CD4-positive, alpha-beta T cell (primary cell): ENCODE measurements around the gene USB1. TPM values are rescaled to one million over a fixed set of nuclear protein-coding genes. Genes with fewer than 3 reads are reported as not detected.

ENCODE experiments used
- ATAC-seq: fragments of 200-7000 bp; cut with Tn5 transposase; one replicate; pipeline ENCODE4 v1.10.0; 2022; ENCODE audit warnings: mild to moderate bottlenecking; ENCODE audit not compliant: poor library complexity
- CTCF ChIA-PET: fragments of 350-600 bp; sonication (Branson Sonifier 250); formaldehyde crosslinking; loops from one replicate; lab custom pipeline; 2021; ENCODE audit warnings: antibody characterized with exemption, inconsistent platforms; lab: Charles Lee
- POLR2A ChIA-PET: fragments of 350-600 bp; sonication (Branson Sonifier 250); formaldehyde crosslinking; loops from one replicate; lab custom pipeline; 2021; ENCODE audit warnings: antibody characterized with exemption, inconsistent platforms; lab: Charles Lee
- DNase-seq, 14 experiments: peaks; one replicate each; pipeline ENCODE4 v3.0.0-alpha.2; 2013 to 2020; ENCODE audit warnings: mixed read lengths in 2 of 14
- H3K27ac ChIP-seq, 2 donors: one replicate each; pipeline versions ENCODE4 v1.5.1 to v1.7.0; 2013; ENCODE audit warnings: low read length in 2 of 2, low read depth in 1 of 2, mild to moderate bottlenecking in 1 of 2
- H3K27me3 ChIP-seq, 2 experiments: 1 replicate in 1 of 2; 2 replicates in 1 of 2; pipeline versions ENCODE4 v1.6.1 to v1.7.0; 2013; ENCODE audit warnings: low read length in 2 of 2, control low read depth in 1 of 2, mild to moderate bottlenecking in 1 of 2, moderate library complexity in 1 of 2; ENCODE audit not compliant: insufficient read depth in 2 of 2, control insufficient read depth in 1 of 2
- H3K36me3 ChIP-seq: one replicate; pipeline ENCODE4 v1.6.1; 2013; ENCODE audit warnings: low read length, control low read depth; ENCODE audit not compliant: insufficient read depth
- H3K4me1 ChIP-seq: one replicate; pipeline ENCODE4 v1.6.1; 2013; ENCODE audit warnings: low read length, control low read depth; ENCODE audit not compliant: insufficient read depth
- H3K4me3 ChIP-seq: one replicate; pipeline ENCODE4 v1.5.1; 2013; ENCODE audit warnings: mild to moderate bottlenecking, low read length, moderate library complexity
- H3K9me3 ChIP-seq, 2 experiments: 1 replicate in 1 of 2; 2 replicates in 1 of 2; pipeline versions ENCODE4 v1.6.1 to v1.7.0; 2013; ENCODE audit warnings: low read length in 2 of 2, mild to moderate bottlenecking in 2 of 2, control low read depth in 1 of 2, moderate library complexity in 1 of 2; ENCODE audit not compliant: control insufficient read depth in 1 of 2, insufficient read depth in 1 of 2
- H3K27ac Mint-ChIP-seq: one replicate; pipeline ENCODE4 v1.8.0; 2020; ENCODE audit warnings: mixed read lengths
- H3K27me3 Mint-ChIP-seq: one replicate; pipeline ENCODE4 v1.8.0; 2021; ENCODE audit warnings: mixed read lengths
- H3K36me3 Mint-ChIP-seq: one replicate; pipeline ENCODE4 v1.8.0; 2021; ENCODE audit warnings: low read depth, mixed read lengths
- H3K4me1 Mint-ChIP-seq: one replicate; pipeline ENCODE4 v1.8.0; 2021; ENCODE audit warnings: low read depth, mixed read lengths
- H3K4me3 Mint-ChIP-seq: one replicate; pipeline ENCODE4 v1.8.0; 2020; ENCODE audit warnings: mild to moderate bottlenecking, mixed read lengths
- H3K9me3 Mint-ChIP-seq: one replicate; pipeline ENCODE4 v1.8.0; 2020; ENCODE audit warnings: mixed read lengths
- CTCF ChIP-seq: fragments of 200-600 bp; IDR thresholded peaks from one replicate; pipeline ENCODE4 v1.8.0; 2022; ENCODE audit warnings: antibody characterized with exemption, mild to moderate bottlenecking
- intact Hi-C, 2 experiments: fragments of 100-400 bp; cut with DNase I in 1 of 2; cut with micrococcal nuclease in 1 of 2; formaldehyde crosslinking; loops; one replicate each; pipeline versions ENCODE4 v1.15.1 to v1.9.0; 2023 to 2025; cut with DNase I, micrococcal nuclease
- total RNA-seq, 174 experiments: library from RNA in 2 of 174; stranded (reverse) in 2 of 174; gene quantifications; one replicate each; pipeline ENCODE4 v1.2.3 and lab custom pipeline; 2021 to 2026

Gene USB1
- total RNA-seq, 2 experiments from 2014 or later, result 22.4 to 25.7 TPM

DNA sequence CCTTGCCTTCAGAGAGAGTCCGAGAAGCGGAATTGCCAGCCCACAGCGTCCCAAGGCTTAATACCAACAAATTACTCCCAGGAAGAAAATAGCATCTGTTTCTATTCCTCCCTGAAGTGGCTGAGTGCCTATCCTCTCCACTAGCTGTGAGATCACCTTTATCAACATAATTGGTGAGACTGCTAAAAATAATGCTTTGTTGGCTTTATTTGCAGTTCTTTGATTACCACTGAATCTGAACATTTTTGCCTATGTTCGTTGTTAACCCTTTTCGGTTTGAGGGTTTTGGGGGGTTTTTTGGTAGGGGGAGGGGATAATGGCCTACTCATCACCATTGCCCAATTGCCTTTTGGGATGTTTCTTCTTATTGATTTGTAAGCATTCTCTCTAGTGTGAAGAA is 55.4 kb downstream of the USB1 start:
- no peaks in the 10 kb centered on the region for H3K4me1 Mint-ChIP-seq
- Histone ChIP-seq H3K27me3 (no peaks in the 10 kb centered on the region), H3K9me3 (peaks cover 0 to 5% of the 10 kb centered on the region in 2 experiments), H3K36me3 (no peaks in the 10 kb centered on the region), H3K4me1 (no peaks in the 10 kb centered on the region), H3K27ac (no peak overlapping the region), H3K4me3 (no peak overlapping the region)
- no peak for ATAC-seq
- H3K9me3 Mint-ChIP-seq, result no peaks in the 10 kb centered on the region
- intact Hi-C loops, result no loop called here
- H3K27me3 Mint-ChIP-seq, result no peaks in the 10 kb centered on the region
- DNase-seq, result no peak
- POLR2A ChIA-PET, result no interaction called here
- TF ChIP-seq CTCF, result no peak
- CTCF ChIA-PET, result no interaction called here
- no peak overlapping the region for H3K4me3 Mint-ChIP-seq
- no peaks in the 10 kb centered on the region for H3K36me3 Mint-ChIP-seq
- no peak overlapping the region for H3K27ac Mint-ChIP-seq

GRCh38 chr16:58057121-58057520 is 55.9 kb downstream of the USB1 start:
- Mint-ChIP-seq H3K27me3 (no peaks in the 10 kb centered on the region), H3K4me1 (no peaks in the 10 kb centered on the region), H3K9me3 (no peaks in the 10 kb centered on the region), H3K36me3 (no peaks in the 10 kb centered on the region), H3K27ac (no peak overlapping the region), H3K4me3 (no peak overlapping the region)
- ChIA-PET POLR2A (no interaction called here), CTCF (interaction anchor here (0.8 kb wide), 1 partner anchor 9 kb away, joined by 3 read pairs; no protein-coding TSS in a partner anchor)
- Histone ChIP-seq H3K9me3 (peaks cover 0 to under 1% of the 10 kb centered on the region in 2 experiments), H3K27ac (no peak overlapping the region), H3K36me3 (no peaks in the 10 kb centered on the region), H3K27me3 (no peaks in the 10 kb centered on the region), H3K4me1 (no peaks in the 10 kb centered on the region), H3K4me3 (no peak overlapping the region)
- DNase-seq, result no peak
- TF ChIP-seq CTCF, result no peak
- intact Hi-C loops, result no loop called here
- no peak for ATAC-seq

DNA sequence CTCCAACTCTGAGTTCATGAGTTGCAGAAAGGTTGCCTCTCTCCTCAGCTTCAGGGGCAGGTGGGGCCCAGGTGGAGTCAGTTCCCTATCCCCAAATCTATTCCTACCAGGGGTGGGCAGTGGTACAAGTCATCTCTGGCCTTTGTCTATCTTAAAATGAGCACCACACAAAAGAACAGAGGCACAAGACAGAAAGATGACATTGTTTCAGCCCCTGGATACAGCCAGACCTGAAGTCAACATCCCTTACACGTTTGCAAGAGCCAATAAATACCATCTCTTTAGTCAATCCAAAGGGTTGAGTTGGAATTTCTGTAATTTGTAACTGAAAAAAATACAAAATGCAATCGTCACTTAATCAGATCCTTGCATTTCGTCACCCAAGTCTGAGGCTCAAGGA is 56.6 kb downstream of the USB1 start:
- Histone ChIP-seq H3K27ac (no peak overlapping the region), H3K4me1 (no peaks in the 10 kb centered on the region), H3K4me3 (no peak overlapping the region), H3K36me3 (no peaks in the 10 kb centered on the region), H3K27me3 (no peaks in the 10 kb centered on the region), H3K9me3 (no peaks in the 10 kb centered on the region)
- no peaks in the 10 kb centered on the region for H3K36me3 Mint-ChIP-seq
- DNase-seq, result no peak
- ATAC-seq, result no peak
- no peak for TF ChIP-seq CTCF
- no peaks in the 10 kb centered on the region for H3K4me1 Mint-ChIP-seq
- no peak overlapping the region for H3K4me3 Mint-ChIP-seq
- POLR2A ChIA-PET, result no interaction called here
- no peak overlapping the region for H3K27ac Mint-ChIP-seq
- H3K27me3 Mint-ChIP-seq, result no peaks in the 10 kb centered on the region
- CTCF ChIA-PET, result interaction anchor here (0.8 kb wide), 1 partner anchor 8 kb away, joined by 3 read pairs; no protein-coding TSS in a partner anchor
- intact Hi-C loops, result no loop called here
- no peaks in the 10 kb centered on the region for H3K9me3 Mint-ChIP-seq
